K562 (cell line): ENCODE data around the gene HLF. TPM values are rescaled to one million over a fixed set of nuclear protein-coding genes. Genes with fewer than 3 reads are reported as not detected.

Experiments used
- ATAC-seq: fragments of 200-7000 bp; cut with Tn5 transposase; 3 replicates; pipeline ENCODE4 v1.9.1; 2020; ENCODE audit warnings: moderate library complexity
- BruUV-seq: library from RNA; stranded (reverse); fragments of 400-500 nt; replicated peaks from 2 replicates; lab custom pipeline; 2021; lab: Mats Ljungman, UMichigan
- CTCF ChIA-PET: fragments of 300-600 bp; formaldehyde crosslinking; extraction: SDS; loops from one replicate; lab custom pipeline; 2021; ENCODE audit warnings: low intra/inter-chr PET ratio; lab: Yijun Ruan, JAX
- POLR2A ChIA-PET: fragments of 300-600, 350-650 bp; sonication (Branson Sonifier 250); formaldehyde crosslinking; extraction: SDS; loops from one replicate; lab custom pipeline; 2021; ENCODE audit warnings: antibody characterized with exemption, inconsistent platforms; lab: Yijun Ruan, JAX
- DNase-seq, 4 experiments: peaks; one replicate each; pipeline versions ENCODE4 v3.0.0 to v3.0.0-alpha.2; 2011 to 2018; ENCODE audit warnings: low spot score in 3 of 4, mixed read lengths in 3 of 4; ENCODE audit errors: extremely low read depth in 1 of 4
- FAIRE-seq: peaks from 2 replicates; lab custom pipeline; 2011; peaks lifted over from hg19 to GRCh38; lab: Jason Lieb, UNC
- H2AFZ ChIP-seq: 2 replicates; pipeline ENCODE4 v1.6.0; 2011; ENCODE audit warnings: low read depth, low read length, control low read depth, inconsistent platforms
- H3K27ac ChIP-seq: fragments of 200-600 bp; 3 replicates; pipeline ENCODE4 v1.8.0; 2011; ENCODE audit warnings: low read depth, mild to moderate bottlenecking, control low read depth, inconsistent platforms, low read length, moderate library complexity, mixed read lengths; ENCODE audit errors: extremely low read depth
- H3K27me3 ChIP-seq, 2 experiments: fragments of 300-600 bp in 1 of 2; 2 replicates in 1 of 2; 3 replicates in 1 of 2; pipeline versions ENCODE4 v1.6.0 to v1.8.0; 2011; ENCODE audit warnings: inconsistent platforms in 2 of 2, low read length in 2 of 2, mild to moderate bottlenecking in 1 of 2, mixed read lengths in 1 of 2, moderate library complexity in 1 of 2; ENCODE audit not compliant: control insufficient read depth in 2 of 2, insufficient read depth in 2 of 2
- H3K36me3 ChIP-seq: fragments of 300-600 bp; 3 replicates; pipeline ENCODE4 v1.8.0; 2011; ENCODE audit warnings: mild to moderate bottlenecking, low read length, inconsistent platforms; ENCODE audit not compliant: control insufficient read depth, insufficient read depth
- H3K4me1 ChIP-seq, 2 experiments: fragments of 200-600 bp in 1 of 2; replicated peaks in 1 of 2; 2 replicates in 1 of 2; 3 replicates in 1 of 2; pipeline versions ENCODE4 v1.5.1 to v1.8.0; 2011; ENCODE audit warnings: inconsistent platforms in 2 of 2, low read length in 2 of 2, mild to moderate bottlenecking in 1 of 2, mixed read lengths in 1 of 2, moderate library complexity in 1 of 2; ENCODE audit not compliant: control insufficient read depth in 2 of 2, insufficient read depth in 2 of 2
- H3K4me2 ChIP-seq: 2 replicates; pipeline ENCODE4 v1.6.1; 2011; ENCODE audit warnings: low read length, control low read depth, inconsistent platforms, mixed read lengths; ENCODE audit not compliant: insufficient read depth
- H3K4me3 ChIP-seq: fragments of 200-600 bp; sonication (generic), shearing (Covaris generic); 2 replicates; pipeline ENCODE4 v1.5.1; 2016; ENCODE audit warnings: control low read depth, inconsistent platforms
- H3K79me2 ChIP-seq: fragments of 200-600 bp; 3 replicates; pipeline ENCODE4 v1.8.0; 2011; ENCODE audit warnings: low read length, inconsistent platforms; ENCODE audit not compliant: control insufficient read depth, insufficient read depth
- H3K9ac ChIP-seq, 2 experiments: 2 replicates each; pipeline versions ENCODE4 v1.6.0 to v1.6.1; 2011; ENCODE audit warnings: low read depth in 2 of 2, low read length in 2 of 2, control low read depth in 1 of 2, inconsistent platforms in 1 of 2, mild to moderate bottlenecking in 1 of 2, mixed read lengths in 1 of 2; ENCODE audit not compliant: insufficient read depth in 1 of 2
- H3K9me1 ChIP-seq: one replicate; pipeline ENCODE4 v1.6.0; 2011; ENCODE audit warnings: inconsistent platforms, mild to moderate bottlenecking, low read length, moderate library complexity; ENCODE audit not compliant: control insufficient read depth, insufficient read depth
- H3K9me3 ChIP-seq: replicated peaks from 2 replicates; pipeline ENCODE4 v1.5.1; 2011; ENCODE audit warnings: low read depth, low read length, inconsistent platforms; ENCODE audit not compliant: control insufficient read depth, insufficient read depth
- H4K20me1 ChIP-seq: replicated peaks from 2 replicates; pipeline ENCODE4 v1.6.1; 2011; ENCODE audit warnings: low read length, inconsistent platforms, mixed read lengths; ENCODE audit not compliant: control insufficient read depth, insufficient read depth
- BMI1 ChIP-seq: fragments of 150-350 bp; IDR thresholded peaks from 2 replicates; pipeline ENCODE4 v1.6.1; 2014; ENCODE audit warnings: low read length
- CBFA2T2 ChIP-seq: fragments of 450-650 bp; conservative IDR thresholded peaks from 2 replicates; pipeline ENCODE4 v1.6.1; 2017; ENCODE audit warnings: mild to moderate bottlenecking
- CCNT2 ChIP-seq: IDR thresholded peaks from 2 replicates; pipeline ENCODE4 v1.6.1; 2011; ENCODE audit warnings: borderline replicate concordance, low read depth, mild to moderate bottlenecking, moderate library complexity, mixed read lengths, low read length; ENCODE audit not compliant: insufficient read length; ENCODE audit errors: extremely low read depth
- FUS ChIP-seq: fragments of 200-400 bp; formaldehyde crosslinking; optimal IDR thresholded peaks from 2 replicates; pipeline ENCODE3; 2017; ENCODE audit warnings: low read depth, low read length
- POLR2A ChIP-seq: fragments of 450-650 bp; conservative IDR thresholded peaks from 2 replicates; pipeline ENCODE4 v1.6.1; 2016
- POLR2H ChIP-seq: IDR thresholded peaks from 2 replicates; pipeline ENCODE4 v1.6.1; 2016; ENCODE audit warnings: missing genetic modification characterization, low read depth, mild to moderate bottlenecking, control low read depth, missing compliant biosample characterization, moderate library complexity
- PTRF ChIP-seq: fragments of 450-650 bp; IDR thresholded peaks from 2 replicates; pipeline ENCODE4 v1.6.1; 2016; ENCODE audit warnings: mild to moderate bottlenecking, missing genetic modification characterization, missing compliant biosample characterization
- ZNF311 ChIP-seq: fragments of 250-450 bp; sonication (Bioruptor Pico); IDR thresholded peaks from 2 replicates; pipeline ENCODE4 v1.4.0; 2020; ENCODE audit warnings: mild to moderate bottlenecking, moderate library complexity
- ZNF41 ChIP-seq: fragments of 250-450 bp; sonication (Bioruptor Pico); conservative IDR thresholded peaks from 2 replicates; pipeline ENCODE4 v1.4.0; 2020; ENCODE audit warnings: mild to moderate bottlenecking
- ZNF644 ChIP-seq: fragments of 200-800 bp; sonication (Bioruptor generic); IDR thresholded peaks from 2 replicates; pipeline ENCODE4 v1.6.1; 2016; ENCODE audit warnings: low read depth, missing genetic modification characterization, missing compliant biosample characterization
- ZNF766 ChIP-seq: fragments of 200-800 bp; sonication (Bioruptor generic); conservative IDR thresholded peaks from 2 replicates; pipeline ENCODE4 v1.6.1; 2016; ENCODE audit warnings: missing genetic modification characterization, missing compliant biosample characterization
- WGBS: fragments of 100-300 bp; shearing (Covaris generic); methylation state at CpG from one replicate; pipeline ENCODE4 v1.1.6; 2016; ENCODE audit warnings: low coverage, mixed read lengths; ENCODE audit not compliant: insufficient coverage; ENCODE audit errors: missing lambda C conversion rate; 5-methylcytosine and 5-hydroxymethylcytosine counted together
- in situ Hi-C: fragments of 300-500 bp; cut with MboI; formaldehyde crosslinking; loops from 4 replicates; pipeline ENCODE4 v1.15.0; 2018; ENCODE audit warnings: inconsistent platforms, mixed read lengths
- intact Hi-C: fragments of 100-400 bp; cut with micrococcal nuclease; formaldehyde crosslinking; loops from 2 replicates; pipeline ENCODE4 v1.14.2; 2022
- polyA plus RNA-seq, 8 experiments: library from polyadenylated mRNA; depleted of rRNA in 4 of 8; stranded (reverse) in 5 of 8; unstranded in 3 of 8; fragments of >200 nt; fragmentation: Nextera tagmentation in 2 of 8; fragmentation: Illumina TruSeq in 1 of 8; extraction: Ambion mirVana in 2 of 8; extraction: Trizol in 1 of 8; gene quantifications; 2 replicates each; pipeline versions ENCODE4 v1.2.1 to v1.2.3, GENCODE V29; 2011 to 2014; ENCODE audit warnings: inconsistent platforms in 1 of 8, missing spikeins in 1 of 8
- total RNA-seq, 7 experiments: library from RNA; depleted of rRNA in 6 of 7; stranded (reverse); fragments of >200 nt in 6 of 7; fragmentation: Illumina TruSeq in 2 of 7; extraction: Trizol in 2 of 7; gene quantifications; 2 replicates each; pipeline versions ENCODE4 v1.2.1 to v1.2.3, GENCODE V29; 2011 to 2021; ENCODE audit warnings: low replicate concordance in 1 of 7
- TF ChIP-seq, protein P1 (sequence below): fragments of 250-450 bp; sonication (Bioruptor Pico); IDR thresholded peaks from 2 replicates; pipeline ENCODE4 v1.9.0; 2021; ENCODE audit warnings: mild to moderate bottlenecking, inconsistent platforms
- TF ChIP-seq, protein P2 (sequence below): fragments of 250-450 bp; sonication (Bioruptor Pico); IDR thresholded peaks from 2 replicates; pipeline ENCODE4 v1.4.0; 2020
- TF ChIP-seq, protein P3 (sequence below): fragments of 450-650 bp; IDR thresholded peaks from 2 replicates; pipeline ENCODE4 v1.6.1; 2016; ENCODE audit warnings: missing biosample characterization, missing genetic modification characterization

Gene HLF
- total and polyA plus RNA-seq, 9 of the 15 experiments (the other 6 are each of a cell fraction or from before 2014, with no cell fraction given), result 0.03 to 0.24 (median 0.09) TPM

DNA sequence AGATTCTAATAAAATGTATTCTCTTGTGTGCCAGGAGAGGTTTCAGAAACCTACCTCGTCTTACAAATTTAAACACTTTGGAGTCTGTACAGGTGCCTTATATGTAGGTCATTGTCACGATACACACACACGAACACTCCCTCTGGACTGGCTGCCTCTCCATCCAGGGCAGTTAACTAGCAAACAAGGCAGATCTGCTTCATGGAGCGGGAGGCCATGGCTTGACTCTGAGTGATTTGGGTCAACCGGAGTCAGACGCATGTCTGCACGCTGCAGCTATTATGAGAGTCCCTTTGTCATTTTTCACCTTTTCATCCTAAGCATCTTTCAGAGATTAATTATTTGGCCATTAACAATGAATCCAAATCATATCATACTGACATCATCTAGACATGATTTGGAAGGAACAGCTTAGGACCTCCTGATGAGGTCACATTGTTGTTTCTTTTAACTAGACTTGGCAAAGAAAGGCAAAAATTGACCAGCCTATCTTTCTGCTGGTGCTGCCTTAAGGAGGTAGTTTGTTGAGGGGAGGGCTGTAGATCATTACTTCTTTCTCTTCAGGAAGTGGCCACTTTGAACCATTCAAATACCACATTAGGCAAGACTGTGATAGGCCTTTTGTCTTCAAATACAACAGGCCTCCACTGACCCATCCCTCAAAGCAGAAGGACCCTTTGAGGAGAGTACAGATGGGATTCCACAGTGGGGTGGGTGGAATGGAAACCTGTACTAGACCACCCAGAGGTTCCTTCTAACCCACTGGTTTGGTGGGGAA is 58.9 kb downstream of the HLF start:
- H3K9me3 ChIP-seq, result no peaks in the 10 kb centered on the region
- H3K27me3 ChIP-seq, result no peaks in the 10 kb centered on the region
- H3K4me2 ChIP-seq, result no peak overlapping the region
- FAIRE-seq, result no peak
- 81% methylated on average over 7 of the region's 7 CpGs for WGBS
- no peak overlapping the region for H3K4me3 ChIP-seq
- H3K79me2 ChIP-seq, result no peaks in the 10 kb centered on the region
- DNase-seq, result no peak
- H3K36me3 ChIP-seq, result no peaks in the 10 kb centered on the region
- no peaks in the 10 kb centered on the region for H4K20me1 ChIP-seq
- H3K4me1 ChIP-seq, result peaks cover 4 to 14% of the 10 kb centered on the region in 2 experiments
- no peak overlapping the region for H3K27ac ChIP-seq
- POLR2A ChIA-PET, result no interaction called here
- BruUV-seq, result no TSS peak
- CTCF ChIA-PET, result no interaction called here
- ATAC-seq, result no peak
- intact Hi-C loops, result loop anchor here (2.0 kb wide), 1 partner anchor 25 kb away; no protein-coding TSS in a partner anchor
- no peaks in the 10 kb centered on the region for H3K9me1 ChIP-seq
- no peak overlapping the region for H3K9ac ChIP-seq
- H2AFZ ChIP-seq, result no peak overlapping the region
- in situ Hi-C loops, result no loop called here
- TF ChIP-seq ZNF311 (no peak), POLR2A (no peak), BMI1 (no peak), ZNF644 (tag) (no peak), PTRF (tag) (no peak), ZNF41 (CRISPR knock-in tag) (no peak), ZNF766 (no peak), CCNT2 (no peak), CBFA2T2 (no peak), FUS (no peak), POLR2H (tag) (no peak)
- TF ChIP-seq, protein P1, sequence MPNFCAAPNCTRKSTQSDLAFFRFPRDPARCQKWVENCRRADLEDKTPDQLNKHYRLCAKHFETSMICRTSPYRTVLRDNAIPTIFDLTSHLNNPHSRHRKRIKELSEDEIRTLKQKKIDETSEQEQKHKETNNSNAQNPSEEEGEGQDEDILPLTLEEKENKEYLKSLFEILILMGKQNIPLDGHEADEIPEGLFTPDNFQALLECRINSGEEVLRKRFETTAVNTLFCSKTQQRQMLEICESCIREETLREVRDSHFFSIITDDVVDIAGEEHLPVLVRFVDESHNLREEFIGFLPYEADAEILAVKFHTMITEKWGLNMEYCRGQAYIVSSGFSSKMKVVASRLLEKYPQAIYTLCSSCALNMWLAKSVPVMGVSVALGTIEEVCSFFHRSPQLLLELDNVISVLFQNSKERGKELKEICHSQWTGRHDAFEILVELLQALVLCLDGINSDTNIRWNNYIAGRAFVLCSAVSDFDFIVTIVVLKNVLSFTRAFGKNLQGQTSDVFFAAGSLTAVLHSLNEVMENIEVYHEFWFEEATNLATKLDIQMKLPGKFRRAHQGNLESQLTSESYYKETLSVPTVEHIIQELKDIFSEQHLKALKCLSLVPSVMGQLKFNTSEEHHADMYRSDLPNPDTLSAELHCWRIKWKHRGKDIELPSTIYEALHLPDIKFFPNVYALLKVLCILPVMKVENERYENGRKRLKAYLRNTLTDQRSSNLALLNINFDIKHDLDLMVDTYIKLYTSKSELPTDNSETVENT (CRISPR knock-in tag), result no peak
- TF ChIP-seq, protein P2, sequence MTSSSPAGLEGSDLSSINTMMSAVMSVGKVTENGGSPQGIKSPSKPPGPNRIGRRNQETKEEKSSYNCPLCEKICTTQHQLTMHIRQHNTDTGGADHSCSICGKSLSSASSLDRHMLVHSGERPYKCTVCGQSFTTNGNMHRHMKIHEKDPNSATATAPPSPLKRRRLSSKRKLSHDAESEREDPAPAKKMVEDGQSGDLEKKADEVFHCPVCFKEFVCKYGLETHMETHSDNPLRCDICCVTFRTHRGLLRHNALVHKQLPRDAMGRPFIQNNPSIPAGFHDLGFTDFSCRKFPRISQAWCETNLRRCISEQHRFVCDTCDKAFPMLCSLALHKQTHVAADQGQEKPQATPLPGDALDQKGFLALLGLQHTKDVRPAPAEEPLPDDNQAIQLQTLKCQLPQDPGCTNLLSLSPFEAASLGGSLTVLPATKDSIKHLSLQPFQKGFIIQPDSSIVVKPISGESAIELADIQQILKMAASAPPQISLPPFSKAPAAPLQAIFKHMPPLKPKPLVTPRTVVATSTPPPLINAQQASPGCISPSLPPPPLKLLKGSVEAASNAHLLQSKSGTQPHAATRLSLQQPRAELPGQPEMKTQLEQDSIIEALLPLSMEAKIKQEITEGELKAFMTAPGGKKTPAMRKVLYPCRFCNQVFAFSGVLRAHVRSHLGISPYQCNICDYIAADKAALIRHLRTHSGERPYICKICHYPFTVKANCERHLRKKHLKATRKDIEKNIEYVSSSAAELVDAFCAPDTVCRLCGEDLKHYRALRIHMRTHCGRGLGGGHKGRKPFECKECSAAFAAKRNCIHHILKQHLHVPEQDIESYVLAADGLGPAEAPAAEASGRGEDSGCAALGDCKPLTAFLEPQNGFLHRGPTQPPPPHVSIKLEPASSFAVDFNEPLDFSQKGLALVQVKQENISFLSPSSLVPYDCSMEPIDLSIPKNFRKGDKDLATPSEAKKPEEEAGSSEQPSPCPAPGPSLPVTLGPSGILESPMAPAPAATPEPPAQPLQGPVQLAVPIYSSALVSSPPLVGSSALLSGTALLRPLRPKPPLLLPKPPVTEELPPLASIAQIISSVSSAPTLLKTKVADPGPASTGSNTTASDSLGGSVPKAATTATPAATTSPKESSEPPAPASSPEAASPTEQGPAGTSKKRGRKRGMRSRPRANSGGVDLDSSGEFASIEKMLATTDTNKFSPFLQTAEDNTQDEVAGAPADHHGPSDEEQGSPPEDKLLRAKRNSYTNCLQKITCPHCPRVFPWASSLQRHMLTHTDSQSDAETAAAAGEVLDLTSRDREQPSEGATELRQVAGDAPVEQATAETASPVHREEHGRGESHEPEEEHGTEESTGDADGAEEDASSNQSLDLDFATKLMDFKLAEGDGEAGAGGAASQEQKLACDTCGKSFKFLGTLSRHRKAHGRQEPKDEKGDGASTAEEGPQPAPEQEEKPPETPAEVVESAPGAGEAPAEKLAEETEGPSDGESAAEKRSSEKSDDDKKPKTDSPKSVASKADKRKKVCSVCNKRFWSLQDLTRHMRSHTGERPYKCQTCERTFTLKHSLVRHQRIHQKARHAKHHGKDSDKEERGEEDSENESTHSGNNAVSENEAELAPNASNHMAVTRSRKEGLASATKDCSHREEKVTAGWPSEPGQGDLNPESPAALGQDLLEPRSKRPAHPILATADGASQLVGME, result no peak
- TF ChIP-seq, protein P3, sequence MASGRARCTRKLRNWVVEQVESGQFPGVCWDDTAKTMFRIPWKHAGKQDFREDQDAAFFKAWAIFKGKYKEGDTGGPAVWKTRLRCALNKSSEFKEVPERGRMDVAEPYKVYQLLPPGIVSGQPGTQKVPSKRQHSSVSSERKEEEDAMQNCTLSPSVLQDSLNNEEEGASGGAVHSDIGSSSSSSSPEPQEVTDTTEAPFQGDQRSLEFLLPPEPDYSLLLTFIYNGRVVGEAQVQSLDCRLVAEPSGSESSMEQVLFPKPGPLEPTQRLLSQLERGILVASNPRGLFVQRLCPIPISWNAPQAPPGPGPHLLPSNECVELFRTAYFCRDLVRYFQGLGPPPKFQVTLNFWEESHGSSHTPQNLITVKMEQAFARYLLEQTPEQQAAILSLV (tag), result no peak
